GM18507 (cell line): ENCODE results near the gene GJC3.
"Not testable (repeated sequence)": the region's sequence is repeated elsewhere in the genome, so short reads cannot be mapped to it uniquely, and the experiment has no call there.

ENCODE experiments used
- DNase-seq: peaks from one replicate; pipeline ENCODE4 v3.0.0; 2011; ENCODE audit warnings: low read depth; ENCODE audit not compliant: insufficient read length; ENCODE audit errors: extremely low spot score
- FAIRE-seq: peaks from 2 replicates; lab custom pipeline; 2011; peaks lifted over from hg19 to GRCh38; lab: Jason Lieb, UNC

GJC3 gene

GRCh38 chr7:99935009-99935408, 5.6 kb upstream of the GJC3 start:
- FAIRE-seq, DNase-seq: not testable (repeated sequence)

GRCh38 chr7:99930376-99930775, 956 bp upstream of the GJC3 start:
- DNase-seq (no peak), FAIRE-seq (no peak)

- DNase-seq: no peak
- FAIRE-seq: no peak
Measured at GRCh38 chr7:99929730-99930053, 272 bp upstream of the GJC3 start.

GRCh38 chr7:99928188-99928587, 1.2 kb downstream of the GJC3 start:
- FAIRE-seq (no peak), DNase-seq (no peak)

- DNase-seq (no peak), FAIRE-seq (no peak)
Measured at GRCh38 chr7:99927536-99927935, 1.9 kb downstream of the GJC3 start.

GRCh38 chr7:99926321-99926720, 3.1 kb downstream of the GJC3 start:
- DNase-seq (no peak), FAIRE-seq (no peak)

- DNase-seq (no peak), FAIRE-seq (no peak)
Measured at GRCh38 chr7:99923200-99923599, 6.2 kb downstream of the GJC3 start.

GRCh38 chr7:99920149-99920548, 9.3 kb downstream of the GJC3 start:
- no peak for FAIRE-seq
- no peak for DNase-seq

GRCh38 chr7:99919814-99920112, 9.7 kb downstream of the GJC3 start:
- no peak for DNase-seq
- no peak for FAIRE-seq

GRCh38 chr7:99918959-99919813, 10.2 kb downstream of the GJC3 start, which contains the start of gene TRIM4:
Gene TRIM4 (minus strand): TSS chr7:99919530. CDS start chr7:99919401, 129 bp downstream.
- DNase-seq: peak; percentile 94
- peak; percentile 91 for FAIRE-seq

GRCh38 chr7:99910976-99911375, 18.4 kb downstream of the GJC3 start:
- FAIRE-seq (no peak), DNase-seq (no peak)

GRCh38 chr7:99901581-99901980, 27.8 kb downstream of the GJC3 start:
- FAIRE-seq (no peak), DNase-seq (no peak)

GRCh38 chr7:99899830-99900519, 29.4 kb downstream of the GJC3 start:
- DNase-seq (no peak), FAIRE-seq (no peak)

- DNase-seq: no peak
- no peak for FAIRE-seq
Measured at GRCh38 chr7:99898836-99899235, 30.6 kb downstream of the GJC3 start.

GRCh38 chr7:99898023-99898357, 31.4 kb downstream of the GJC3 start:
- FAIRE-seq (no peak), DNase-seq (no peak)

GRCh38 chr7:99897322-99898022, 31.9 kb downstream of the GJC3 start:
- FAIRE-seq: no peak
- DNase-seq: no peak

GRCh38 chr7:99894738-99895137, 34.7 kb downstream of the GJC3 start:
- no peak for DNase-seq
- no peak for FAIRE-seq

GRCh38 chr7:99893280-99893679, 36.1 kb downstream of the GJC3 start:
- no peak for DNase-seq
- FAIRE-seq: no peak

- DNase-seq, FAIRE-seq: not testable (repeated sequence)
Measured at GRCh38 chr7:99890348-99890747, 39.1 kb downstream of the GJC3 start.

GRCh38 chr7:99888366-99888765, 41.1 kb downstream of the GJC3 start:
- FAIRE-seq, DNase-seq: not testable (repeated sequence)

GRCh38 chr7:99881370-99881769, 48.0 kb downstream of the GJC3 start:
- no peak for DNase-seq
- FAIRE-seq: no peak
